ENCODE measurements around the gene ITK. TPM values are rescaled to one million over a fixed set of nuclear protein-coding genes. Genes with fewer than 3 reads are reported as not detected.
"Not testable (repeated sequence)": the region's sequence is repeated elsewhere in the genome, so short reads cannot be mapped to it uniquely, and the experiment has no call there.

Gene ITK
- total RNA-seq, 1 experiment from 2014 or later, result not detected

DNA sequence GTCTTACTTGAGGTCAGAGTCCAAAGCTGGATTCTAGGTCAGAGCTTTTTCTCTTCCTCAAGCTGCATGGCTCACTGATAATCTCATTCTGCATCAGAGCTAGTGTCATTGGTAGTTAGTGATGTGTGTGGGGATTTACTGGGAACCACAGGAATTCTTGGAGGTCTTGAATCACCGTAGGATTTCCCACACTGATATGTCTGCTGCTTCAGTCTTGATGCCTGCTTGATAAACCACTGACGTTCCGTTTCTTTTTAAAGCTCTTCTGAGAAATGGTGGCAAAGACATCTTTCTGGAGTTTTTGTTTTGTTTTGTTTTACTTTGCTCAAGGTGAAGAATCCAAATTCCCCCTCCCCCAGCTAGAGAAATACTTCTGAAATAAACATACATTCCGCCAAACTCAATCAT, 13.4 kb upstream of the ITK start:
- DNase-seq (ENCODE audit: low spot score), result no peak

DNA sequence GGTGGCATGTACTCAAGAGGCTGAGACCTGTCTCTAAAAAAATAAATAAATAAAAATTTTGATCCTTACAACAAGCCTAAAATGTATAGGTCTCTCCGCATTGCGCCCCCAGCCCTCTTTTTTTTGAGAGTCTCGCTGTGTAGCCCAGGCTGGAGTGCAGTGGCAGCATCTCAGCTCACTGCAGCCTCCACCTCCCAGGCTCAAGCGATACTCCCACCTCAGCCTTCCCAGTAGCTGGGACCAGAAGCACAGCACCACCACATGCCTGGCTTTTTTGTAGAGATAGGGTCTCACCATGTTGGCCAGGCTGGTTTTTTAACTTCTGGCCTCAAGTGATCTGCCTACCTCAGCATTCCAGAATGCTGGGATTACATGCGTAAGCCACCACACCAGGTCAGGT, 12.4 kb upstream of the ITK start:
- DNase-seq (ENCODE audit: low spot score), result no peak

DNA sequence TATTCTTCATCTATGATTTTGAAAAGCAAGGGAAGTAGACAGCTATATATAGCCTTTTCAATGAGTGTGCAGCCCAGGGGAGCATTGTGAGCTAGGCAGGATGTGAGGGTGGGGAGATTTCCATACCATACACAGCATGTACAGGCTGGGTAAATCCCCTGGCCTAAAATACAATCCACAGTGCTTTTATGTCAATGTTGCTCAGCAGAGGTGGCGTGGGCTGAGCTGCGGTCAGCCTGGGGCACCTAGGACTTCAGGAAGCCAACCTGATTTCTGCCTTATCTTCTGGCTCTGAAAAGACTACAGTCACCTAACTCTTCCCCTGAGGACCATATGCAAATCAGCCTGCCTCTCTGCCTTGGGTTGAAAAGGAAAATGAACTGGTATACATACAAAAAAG, 8.2 kb upstream of the ITK start:
- no peak for DNase-seq (ENCODE audit: low spot score)

DNA sequence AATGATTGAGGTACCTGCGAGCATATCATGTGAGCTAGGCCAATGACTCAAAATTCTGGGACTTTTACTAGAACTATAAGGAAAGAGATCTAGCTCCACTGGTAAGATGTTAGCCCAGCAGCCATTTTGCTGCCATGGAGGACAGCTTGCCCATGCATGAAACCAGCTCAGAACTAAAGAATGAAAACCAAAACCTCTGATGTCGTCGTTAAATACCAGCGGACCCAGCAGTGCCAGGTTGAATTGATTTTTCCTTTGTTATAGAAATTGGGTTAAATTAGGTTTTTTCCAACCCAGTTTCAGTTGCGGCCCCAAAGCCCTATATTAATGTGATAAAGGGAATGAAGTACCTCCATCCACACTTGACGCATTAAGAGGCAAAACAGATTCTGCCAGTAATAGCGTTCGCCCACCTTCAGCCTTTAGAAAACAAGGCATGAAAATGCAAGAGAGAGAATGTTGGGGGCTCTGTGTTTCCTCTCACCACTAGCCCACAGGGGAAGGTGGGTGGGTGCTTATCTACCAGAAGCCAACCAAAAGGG, 5.5 kb upstream of the ITK start:
- DNase-seq (ENCODE audit: low spot score), result no peak

DNA sequence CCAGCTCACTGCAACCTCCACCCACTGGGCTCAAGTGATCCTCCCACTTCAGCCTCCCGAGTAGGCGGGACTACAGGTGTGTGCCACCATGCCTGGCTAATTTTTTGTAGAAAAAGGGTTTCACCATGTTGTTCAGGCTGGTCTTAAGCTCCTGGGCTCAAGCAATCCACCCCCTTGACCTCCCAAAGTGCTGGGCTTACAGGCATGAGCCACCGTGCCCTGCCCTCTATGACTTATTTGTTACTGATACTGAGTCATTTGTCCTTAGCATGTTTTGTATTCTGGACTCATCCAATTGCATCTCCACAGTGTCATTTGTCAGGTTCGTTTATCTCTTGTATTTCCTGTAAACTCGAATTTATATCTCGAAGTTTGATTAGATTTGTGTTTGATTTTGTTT, 2.7 kb upstream of the ITK start:
- no peak for DNase-seq (ENCODE audit: low spot score)

DNA sequence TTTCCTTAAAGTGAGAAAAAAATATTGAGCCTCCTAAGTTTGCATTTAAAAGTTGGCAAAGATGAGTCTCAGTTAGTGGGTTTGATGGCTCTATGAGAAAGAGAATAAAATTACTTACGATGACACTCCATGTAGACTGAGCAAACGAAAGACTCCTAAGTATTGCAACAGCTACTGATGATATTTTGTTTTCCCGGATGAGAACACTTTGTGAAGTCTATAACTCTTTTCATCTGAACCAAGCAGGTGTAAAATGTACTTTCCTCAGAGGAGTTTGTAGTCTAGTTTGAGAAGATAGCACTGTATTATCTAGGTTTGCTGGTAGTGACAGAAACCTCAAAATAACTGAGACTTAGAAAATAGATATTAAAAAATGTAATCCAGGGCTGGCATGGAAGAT, 1.7 kb upstream of the ITK start:
- no peak for DNase-seq (ENCODE audit: low spot score)

DNA sequence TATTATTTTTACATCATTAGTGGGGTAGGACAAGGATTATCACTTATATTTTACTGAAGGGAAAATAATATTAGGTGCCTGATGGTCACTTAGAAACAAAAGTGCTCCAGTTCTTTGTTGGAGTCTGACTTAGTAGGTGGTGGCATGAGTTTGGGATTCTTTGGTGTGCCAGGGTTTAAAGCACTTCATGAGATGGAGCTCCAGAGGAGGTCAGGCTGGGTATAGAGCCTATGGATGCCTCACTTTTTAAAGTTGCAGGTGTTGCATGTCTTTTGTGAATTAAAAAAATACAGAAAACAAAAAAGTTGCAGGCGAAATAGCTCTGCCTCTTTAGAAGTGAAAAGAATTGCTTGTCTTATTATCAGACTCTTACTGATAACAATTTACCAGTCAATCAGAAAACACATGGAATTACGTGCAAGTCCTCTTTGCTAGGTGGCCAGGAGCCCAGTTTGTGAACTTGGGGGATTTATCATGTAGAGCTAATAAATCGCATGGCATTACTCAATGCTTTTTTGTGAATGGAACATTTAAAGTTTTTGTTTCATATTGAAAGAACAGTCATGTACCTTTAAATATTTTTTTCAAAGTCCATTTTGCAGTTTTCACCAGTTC, 1.6 kb downstream of the ITK start:
- DNase-seq (ENCODE audit: low spot score), result no peak

DNA sequence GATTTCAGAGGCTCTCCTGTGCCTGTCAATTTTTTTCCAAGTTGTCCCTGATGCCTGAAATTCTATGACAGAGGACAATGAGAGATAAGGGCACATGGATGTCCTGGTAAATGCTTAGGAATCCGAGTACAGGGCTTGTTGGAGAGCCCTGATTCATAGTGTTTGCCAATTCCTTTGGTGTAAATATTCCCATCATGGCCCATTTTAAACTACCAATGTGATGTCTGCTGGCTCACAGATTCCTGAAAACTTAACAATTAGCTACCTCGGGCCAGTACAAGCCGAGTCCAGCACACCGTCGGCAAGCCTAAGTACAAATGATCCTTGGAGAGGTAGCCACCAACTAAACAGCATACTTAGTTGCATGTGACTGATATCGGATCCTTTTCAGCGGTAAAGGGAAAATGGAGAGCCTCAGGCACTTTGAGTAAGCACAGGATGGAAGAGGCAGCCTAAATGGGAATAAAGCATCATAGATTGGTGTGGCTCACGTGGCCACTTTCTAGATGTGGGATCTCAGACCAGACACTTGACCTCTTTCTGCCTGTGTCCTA, 3.6 kb downstream of the ITK start:
- no peak for DNase-seq (ENCODE audit: low spot score)

DNA sequence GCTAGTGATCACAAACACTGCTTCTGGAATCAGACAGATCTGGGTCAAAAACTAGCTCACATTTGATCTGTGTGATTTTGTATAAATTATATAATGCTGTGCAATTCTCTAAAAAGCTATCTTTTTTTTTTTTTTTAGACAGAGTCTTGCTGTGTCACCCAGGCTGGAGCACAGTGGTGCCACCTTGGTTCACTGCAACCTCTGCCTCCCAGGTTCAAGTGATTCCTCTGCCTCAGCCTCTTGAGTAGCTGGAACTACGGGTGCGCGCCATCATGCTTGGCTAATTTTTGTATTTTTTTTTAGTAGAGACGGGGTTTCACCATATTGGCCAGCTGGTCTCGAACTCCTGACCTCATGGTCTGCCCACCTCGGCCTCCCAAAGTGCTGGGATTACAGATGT, 4.5 kb downstream of the ITK start:
- DNase-seq (ENCODE audit: low spot score), result not testable (repeated sequence)

DNA sequence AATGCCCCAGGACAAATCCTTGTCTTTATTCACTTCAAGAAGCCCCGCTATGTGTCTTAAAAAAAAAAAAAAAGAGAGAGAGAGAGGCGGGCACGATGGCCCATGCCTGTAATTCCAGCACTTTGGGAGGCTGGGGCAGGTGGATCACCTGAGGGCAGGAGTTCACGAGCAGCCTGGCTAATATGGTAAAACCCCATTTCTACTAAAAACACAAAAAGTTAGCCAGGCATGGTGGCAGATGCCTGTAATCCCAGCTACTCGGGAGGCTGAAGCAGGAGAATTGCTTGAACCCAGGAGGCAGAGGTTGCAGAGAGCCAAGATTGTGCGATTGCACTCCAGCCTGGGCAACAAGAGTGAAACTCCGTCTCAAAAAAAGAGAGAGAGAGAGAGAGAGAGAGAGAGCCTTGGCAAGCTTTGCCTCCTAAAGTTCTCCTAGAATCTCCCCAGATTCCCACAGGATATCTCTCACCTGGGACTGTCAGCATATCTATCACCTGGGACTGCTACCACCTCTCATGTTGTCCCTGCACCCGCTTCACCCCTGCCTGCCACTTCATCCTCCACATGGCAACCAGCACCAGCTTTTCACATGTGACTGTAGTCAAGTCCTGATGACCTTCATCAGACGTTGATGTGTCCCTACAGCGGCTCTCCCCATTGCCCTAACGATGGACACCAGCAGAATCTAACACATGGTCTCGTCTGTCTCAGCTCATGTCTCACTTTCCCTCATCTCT, 5.8 kb downstream of the ITK start:
- DNase-seq (ENCODE audit: low spot score), result no peak

DNA sequence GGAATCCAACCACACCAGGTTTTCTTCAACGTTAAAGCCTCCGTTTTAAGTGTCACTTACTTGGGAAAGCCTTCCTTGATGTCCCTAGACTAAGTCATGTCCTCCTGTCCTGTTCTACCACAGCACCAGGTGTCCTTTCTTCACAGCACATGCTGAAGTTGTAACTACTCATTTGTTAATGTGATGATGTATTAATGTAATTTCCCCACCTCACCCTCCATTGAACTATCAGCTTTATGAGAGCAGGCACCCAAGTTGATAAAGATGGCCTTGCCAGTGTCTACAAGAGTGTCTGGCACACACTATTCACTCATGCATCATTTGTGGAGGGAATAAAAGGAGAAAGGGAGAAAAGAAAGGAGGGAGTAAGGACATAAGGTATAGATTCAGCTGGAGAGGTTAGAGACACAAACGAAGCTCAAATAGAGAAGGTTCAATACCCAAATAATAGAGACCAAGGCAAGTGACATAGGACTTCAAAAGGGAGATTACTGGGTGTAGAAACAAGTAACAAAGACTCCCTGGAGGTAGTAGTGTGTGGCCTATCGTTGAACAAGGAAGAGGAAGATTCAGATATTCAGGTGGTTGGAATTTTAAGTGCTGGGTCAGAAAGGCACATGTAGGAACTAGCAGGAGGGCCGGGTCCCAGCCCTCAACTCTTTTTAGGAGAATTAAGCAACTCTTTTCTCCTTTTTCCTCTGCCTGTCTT, 6.6 kb downstream of the ITK start:
- DNase-seq (ENCODE audit: low spot score), result no peak

DNA sequence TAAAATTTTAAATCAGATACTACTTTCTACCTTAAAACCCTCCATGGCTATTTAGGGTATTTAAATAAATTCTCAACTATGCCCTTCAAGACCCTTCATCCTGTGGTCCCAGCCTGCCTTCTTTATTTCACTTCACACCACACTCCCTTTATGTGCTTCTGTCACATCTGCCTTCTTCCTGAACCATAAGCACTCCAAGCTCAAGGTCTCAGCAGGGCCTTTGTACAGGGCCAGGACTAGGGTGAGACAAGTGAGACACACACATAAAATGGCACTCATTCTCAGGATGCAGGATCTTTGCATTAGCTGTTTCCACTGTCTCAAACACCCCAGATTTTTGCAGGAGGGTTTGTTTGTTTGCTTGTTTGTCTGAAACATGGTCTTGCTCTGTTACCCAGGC, 7.6 kb downstream of the ITK start:
- no peak for DNase-seq (ENCODE audit: low spot score)

DNA sequence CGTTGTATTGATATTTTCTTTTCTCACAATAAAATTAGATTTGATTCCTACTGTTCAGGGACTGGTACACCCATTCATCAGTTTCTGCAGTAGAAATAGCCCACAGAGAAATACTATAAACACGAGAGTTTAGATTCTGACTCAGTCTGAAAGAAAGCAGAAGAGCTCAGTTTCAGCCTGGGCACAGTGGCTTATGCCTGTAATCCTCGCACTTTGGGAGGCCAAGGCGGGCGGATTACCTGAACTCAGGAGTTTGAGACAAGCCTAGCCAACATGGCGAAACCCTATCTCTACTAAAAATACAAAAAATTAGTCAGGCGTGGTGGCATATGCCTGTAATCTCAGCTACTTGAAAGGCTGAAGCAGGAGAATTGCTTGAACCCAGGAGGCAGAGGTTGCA, 8.6 kb downstream of the ITK start:
- DNase-seq (ENCODE audit: low spot score), result no peak

DNA sequence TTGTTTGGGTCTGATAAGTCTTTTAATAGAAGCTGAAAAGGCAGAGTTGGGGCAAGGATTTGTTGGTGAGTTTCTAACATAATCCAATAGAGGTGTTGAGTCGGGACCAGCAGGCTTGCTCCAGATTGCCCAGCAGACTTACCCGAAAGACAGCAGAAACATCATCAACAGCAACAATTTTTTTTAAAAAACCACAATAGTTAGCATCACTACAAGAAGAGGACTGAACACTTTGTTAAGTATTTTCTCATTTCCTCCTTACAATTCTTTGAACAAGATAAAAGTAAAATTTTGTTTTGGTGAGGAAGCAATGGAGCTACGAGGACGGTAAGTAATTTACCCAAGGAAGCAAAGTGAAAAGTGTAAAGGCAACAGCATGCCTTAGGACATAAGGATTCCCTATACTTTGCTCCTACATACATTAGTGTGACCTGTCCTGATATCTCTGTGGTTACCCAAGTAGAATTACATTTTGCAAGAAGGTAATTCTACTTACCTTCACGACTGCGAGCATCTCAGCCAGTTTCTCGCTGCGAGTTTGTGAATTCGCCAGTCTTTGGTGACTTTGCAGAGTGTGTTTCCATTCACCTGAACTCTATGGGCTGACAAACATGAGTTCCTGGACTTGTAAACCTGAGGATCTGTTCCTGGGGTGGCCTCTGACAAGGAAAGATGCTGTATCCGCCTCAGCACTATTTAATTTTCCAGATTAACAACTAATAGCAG, 13.2 kb downstream of the ITK start:
- no peak for DNase-seq (ENCODE audit: low spot score)

DNA sequence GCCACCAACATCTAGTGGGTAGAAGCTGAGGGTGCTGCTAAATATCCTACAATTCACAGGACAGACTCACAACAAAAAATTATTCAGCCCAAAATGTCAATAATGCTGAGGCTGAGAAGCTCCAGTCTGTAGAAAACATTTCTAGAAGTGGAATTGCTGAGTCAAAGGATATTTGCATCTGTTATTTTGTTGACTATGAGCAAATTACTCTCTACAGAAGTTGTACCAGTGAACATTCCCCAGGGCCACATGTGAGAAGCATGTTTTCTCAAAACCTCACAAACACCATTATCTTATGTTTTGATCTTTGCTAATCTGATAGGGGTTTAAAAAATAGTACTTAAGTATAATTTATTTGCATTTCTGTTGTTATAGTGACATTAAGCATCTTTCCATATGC, 15.4 kb downstream of the ITK start:
- no peak for DNase-seq (ENCODE audit: low spot score)

DNA sequence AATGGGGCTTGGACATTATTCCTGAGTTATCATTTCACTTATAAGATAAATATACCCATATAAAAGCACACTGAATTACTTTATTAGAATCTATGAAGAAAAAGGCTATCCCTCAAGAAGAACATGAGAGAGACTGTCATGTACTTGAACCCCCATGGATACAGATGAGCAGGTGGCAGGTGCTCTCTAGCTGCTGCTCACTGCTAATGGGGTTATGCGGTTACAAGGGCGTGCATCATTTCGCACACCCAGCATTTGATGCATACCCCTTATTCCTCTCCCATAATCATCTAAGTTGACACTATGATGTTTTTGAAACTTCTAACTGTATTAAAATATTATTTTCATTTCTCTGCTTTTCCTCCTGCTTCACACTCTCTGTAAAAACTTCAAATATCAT, 16.4 kb downstream of the ITK start:
- no peak for DNase-seq (ENCODE audit: low spot score)

DNA sequence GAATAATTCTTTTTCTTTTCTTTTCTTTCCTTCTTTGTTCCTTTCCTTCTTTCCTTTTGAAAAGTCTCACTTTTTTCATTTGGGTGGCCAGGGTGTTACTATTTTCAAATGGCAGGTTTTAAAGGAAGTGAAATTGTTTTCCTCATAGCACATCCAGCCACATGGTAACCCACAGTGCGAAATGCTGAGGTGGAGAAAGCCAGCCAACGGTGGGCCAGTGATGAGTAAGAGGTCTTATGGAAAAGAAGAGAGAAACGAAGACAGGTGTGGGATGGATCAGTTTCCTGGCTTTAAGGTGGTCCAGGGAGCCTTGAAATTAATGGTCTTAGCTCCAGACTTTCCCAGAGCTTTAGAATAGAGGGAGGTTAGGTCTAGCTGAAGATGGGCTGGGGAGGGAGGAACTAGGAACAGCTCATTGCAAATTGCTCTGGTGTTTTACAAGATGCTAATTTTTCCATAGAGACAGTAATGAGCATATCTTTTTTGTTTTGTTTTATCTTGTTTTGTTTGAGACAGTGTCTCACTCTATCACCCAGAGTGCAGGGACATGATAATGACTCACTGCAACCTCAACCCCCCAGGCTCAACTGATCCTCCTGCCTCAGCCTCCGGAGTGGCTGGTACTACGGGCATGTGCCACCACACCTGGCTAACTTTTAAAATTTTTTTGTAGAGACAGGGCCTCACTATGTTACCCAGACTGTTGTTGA, 17.8 kb downstream of the ITK start:
- no peak for DNase-seq (ENCODE audit: low spot score)

DNA sequence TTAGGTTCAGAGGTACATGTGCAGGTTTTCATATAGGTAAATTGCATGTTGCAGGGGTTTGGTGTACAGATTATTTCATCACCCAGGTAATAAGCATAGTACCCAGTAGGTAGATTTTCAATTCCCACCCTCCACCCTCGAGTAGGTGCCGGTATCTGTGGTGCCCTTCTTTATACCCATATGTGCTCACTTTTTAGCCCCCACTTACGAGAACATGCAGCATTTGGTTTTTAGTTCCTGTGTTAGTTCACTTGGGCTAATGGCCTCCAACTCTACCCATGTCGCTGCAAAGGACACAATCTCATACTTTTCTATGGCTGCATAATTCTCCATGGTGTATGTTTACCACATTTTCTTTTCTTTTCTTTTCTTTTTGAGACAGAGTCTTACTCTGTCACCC, 21.2 kb downstream of the ITK start:
- DNase-seq (ENCODE audit: low spot score), result no peak

DNA sequence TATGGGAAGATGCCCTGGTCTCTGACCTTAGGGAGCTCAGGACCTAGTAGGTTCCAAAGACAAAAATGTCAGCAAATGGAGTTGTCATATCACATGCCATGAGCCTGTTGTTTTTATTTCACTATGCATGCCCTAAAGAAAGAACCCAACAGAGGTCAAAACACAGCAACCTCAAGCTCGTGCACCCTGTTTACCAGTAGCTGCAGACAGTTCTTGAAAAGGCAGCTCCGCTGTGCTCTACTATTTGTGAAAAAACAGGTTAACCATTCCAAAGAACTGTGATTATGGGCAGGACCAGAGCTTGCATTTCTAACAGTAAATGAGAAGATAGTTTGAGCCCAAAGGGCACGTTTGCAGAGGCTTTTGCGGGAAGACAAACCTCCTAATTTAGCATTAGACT, 22.8 kb downstream of the ITK start:
- DNase-seq (ENCODE audit: low spot score), result no peak

DNA sequence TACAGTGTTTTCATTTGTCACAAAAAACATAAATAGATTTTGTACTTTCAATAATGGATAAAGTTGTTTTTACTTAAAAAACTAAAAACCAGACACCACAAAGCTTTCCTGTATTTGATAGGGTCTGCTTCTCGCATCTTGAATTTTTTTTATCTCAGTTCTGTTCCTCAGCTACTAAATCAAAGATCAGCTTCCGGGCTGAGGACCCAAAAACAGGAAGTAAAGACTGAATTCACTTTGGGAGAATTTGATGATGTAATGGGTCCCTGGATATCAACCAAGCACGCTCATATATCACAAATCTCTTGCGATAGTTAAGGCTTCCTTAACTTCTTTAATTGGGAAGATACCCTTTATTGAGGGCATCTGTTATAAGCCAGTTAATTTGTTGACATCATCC, 24.1 kb downstream of the ITK start:
- DNase-seq (ENCODE audit: low spot score), result no peak

DNA sequence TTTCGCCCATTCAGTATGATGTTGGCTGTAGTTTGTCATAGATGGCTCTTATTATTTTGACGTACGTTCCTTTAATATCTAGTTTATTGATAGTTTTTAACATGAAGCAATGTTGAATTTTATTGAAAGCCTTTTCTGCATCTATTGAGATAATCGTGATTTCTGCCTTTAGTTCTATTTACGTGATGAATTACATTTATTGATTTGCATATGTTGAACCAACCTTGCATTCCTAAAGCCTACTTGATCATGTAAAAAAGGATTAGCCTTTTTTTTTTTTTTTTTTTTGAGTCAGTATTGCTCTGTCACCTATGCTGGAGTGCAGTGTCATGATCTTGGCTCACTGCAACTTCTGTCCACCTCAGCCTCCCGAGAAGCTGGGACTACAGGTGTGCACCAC, 25.1 kb downstream of the ITK start:
- no peak for DNase-seq (ENCODE audit: low spot score)

All from HT-29 (cell line).